LNCaP clone FGC (cell line): ENCODE results near the gene WNT16.

Experiments used
- DNase-seq: peaks from one replicate; pipeline ENCODE4 v3.0.0-alpha.2; 2011; ENCODE audit warnings: low read depth
- H3K4me3 ChIP-seq: 2 replicates; pipeline ENCODE4 v1.5.1; 2011; ENCODE audit warnings: mild to moderate bottlenecking, low read depth, low read length, control low read depth
- TF ChIP-seq, protein P1 (sequence below): IDR thresholded peaks from 2 replicates; pipeline ENCODE4 v1.5.1; 2012; ENCODE audit warnings: mild to moderate bottlenecking; ENCODE audit not compliant: control insufficient read depth, insufficient read depth; ENCODE audit errors: extremely low read depth

The WNT16 gene

DNA sequence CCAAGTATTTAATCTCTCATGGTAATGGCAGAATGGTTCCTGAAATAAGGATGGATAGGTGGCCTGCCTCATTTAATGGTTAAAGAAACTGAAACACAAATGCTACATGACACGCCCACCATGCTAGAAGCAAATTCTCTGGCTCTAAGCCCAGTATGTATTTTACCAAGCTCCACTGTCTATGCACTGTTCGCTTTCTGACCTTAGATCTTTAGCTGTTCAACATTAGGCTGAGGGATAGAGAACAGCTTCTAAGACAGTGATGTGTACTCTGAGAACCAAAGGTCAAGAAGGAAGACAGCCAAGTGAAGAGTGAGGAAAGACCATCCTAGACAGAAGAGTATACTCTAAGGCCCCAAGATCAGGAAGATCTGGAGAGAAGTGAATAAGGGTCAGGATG, 40.7 kb downstream of the WNT16 start:
- TF ChIP-seq, protein P1, sequence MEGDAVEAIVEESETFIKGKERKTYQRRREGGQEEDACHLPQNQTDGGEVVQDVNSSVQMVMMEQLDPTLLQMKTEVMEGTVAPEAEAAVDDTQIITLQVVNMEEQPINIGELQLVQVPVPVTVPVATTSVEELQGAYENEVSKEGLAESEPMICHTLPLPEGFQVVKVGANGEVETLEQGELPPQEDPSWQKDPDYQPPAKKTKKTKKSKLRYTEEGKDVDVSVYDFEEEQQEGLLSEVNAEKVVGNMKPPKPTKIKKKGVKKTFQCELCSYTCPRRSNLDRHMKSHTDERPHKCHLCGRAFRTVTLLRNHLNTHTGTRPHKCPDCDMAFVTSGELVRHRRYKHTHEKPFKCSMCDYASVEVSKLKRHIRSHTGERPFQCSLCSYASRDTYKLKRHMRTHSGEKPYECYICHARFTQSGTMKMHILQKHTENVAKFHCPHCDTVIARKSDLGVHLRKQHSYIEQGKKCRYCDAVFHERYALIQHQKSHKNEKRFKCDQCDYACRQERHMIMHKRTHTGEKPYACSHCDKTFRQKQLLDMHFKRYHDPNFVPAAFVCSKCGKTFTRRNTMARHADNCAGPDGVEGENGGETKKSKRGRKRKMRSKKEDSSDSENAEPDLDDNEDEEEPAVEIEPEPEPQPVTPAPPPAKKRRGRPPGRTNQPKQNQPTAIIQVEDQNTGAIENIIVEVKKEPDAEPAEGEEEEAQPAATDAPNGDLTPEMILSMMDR, result no peak
- H3K4me3 ChIP-seq, result no peak overlapping the region
- no peak for DNase-seq

GRCh38 chr7:121371367-121371766, 42.6 kb downstream of the WNT16 start:
- no peak for DNase-seq
- TF ChIP-seq, protein P1, result no peak
- H3K4me3 ChIP-seq, result no peak overlapping the region

GRCh38 chr7:121371883-121372282, 43.1 kb downstream of the WNT16 start:
- DNase-seq, result no peak
- no peak overlapping the region for H3K4me3 ChIP-seq
- TF ChIP-seq, protein P1, result no peak

DNA sequence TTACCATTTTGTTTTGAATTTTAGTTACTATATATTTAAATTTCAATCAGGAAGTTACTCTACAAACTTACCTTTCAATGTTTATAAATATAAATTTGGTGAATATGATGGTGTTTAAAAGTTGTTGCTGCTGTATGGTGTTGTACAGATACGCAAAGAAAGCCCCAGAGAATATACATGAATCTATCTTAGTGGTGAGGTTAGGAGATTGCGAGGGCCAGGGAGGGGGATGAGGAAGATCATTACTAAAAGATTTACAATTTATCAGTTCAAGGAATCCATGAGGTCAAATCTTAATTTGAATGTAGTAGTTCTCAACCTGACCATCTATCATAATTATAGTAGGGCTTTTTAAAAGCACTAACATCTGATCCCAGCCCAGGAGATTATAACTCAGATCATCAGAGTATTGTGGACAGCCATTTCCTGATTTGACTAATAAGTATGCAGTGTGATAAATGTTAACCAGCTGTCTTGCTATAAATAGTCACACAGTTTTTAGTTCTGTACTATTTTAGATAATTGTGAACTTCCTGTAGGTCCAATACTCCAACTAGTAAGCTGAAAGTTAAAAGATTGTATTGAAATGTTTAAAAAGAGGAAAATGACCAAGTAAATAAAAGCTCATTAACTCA, 43.7 kb downstream of the WNT16 start:
- no peak for DNase-seq
- H3K4me3 ChIP-seq, result no peak overlapping the region
- TF ChIP-seq, protein P1, result no peak

DNA sequence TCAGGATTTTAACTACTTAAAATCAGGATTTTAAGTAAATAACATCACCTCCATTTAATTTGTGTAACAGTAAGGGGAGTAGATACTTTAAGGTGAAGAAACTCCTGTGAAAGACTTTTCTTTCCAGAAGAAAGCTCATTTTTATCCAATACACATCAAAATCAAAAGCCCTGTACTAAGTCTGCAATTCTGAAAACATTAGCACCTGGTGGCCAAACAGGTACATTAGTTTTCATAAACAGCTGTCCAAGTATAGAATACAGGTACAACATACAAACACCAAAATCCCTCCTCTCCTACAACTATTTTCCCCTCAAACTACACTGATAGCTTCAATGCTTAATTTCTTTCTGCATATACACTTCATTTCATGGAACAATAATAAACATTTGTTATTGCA, 44.4 kb downstream of the WNT16 start:
- no peak for DNase-seq
- H3K4me3 ChIP-seq, result no peak overlapping the region
- TF ChIP-seq, protein P1, result no peak

DNA sequence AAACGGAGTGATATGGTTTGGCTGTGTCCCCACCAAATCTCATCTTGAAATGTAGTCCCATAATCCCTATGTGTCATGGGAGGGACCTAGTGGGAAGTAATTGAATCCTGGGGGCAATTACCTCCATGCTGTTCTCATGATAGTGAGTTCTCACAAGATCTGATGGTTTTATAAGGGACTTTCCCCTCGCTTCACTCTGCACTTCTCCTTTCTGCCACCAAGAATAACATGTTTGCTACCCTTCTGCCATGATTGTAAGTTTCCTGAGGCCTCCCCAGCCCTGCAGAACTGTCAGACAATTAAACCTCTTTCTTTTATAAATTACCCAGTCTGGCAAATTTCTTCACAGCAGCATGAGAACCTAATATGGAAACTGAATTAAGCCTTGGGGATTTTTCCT, 48.2 kb downstream of the WNT16 start:
- DNase-seq, result no peak
- no peak overlapping the region for H3K4me3 ChIP-seq
- TF ChIP-seq, protein P1, result no peak

DNA sequence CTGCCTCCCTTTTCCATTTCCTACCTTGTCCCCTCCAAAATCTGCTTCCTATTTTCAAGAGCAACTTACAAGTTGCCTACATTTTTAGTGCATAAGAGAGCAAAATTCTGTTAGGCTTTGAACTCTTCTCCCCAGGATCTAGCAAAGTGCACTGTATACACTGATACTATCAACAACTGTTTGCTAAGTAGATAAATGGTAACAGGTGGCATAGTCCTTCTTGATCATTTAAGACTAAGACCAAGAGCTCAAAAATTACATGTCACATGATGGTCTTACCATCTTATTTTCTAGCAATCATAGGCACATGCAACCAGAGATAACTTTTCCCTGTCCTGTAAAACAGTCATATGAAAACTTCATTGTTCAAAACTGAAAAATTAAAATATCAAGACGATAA, 51.1 kb downstream of the WNT16 start:
- H3K4me3 ChIP-seq, result no peak overlapping the region
- TF ChIP-seq, protein P1, result no peak
- no peak for DNase-seq
